ACC112 (cell line): ENCODE data around the gene IL19.

Experiments
- H2AFZ ChIP-seq: fragments of 200-600 bp; sonication (generic); one replicate; pipeline ENCODE4 v1.6.0; 2017; ENCODE audit warnings: antibody characterized with exemption, low read length; ENCODE audit not compliant: unreplicated experiment
- H3K27ac ChIP-seq: fragments of 200-600 bp; sonication (generic); 2 replicates; pipeline ENCODE4 v1.5.1; 2014; ENCODE audit warnings: low read depth, mild to moderate bottlenecking, antibody characterized with exemption, low read length, moderate library complexity
- H3K27me3 ChIP-seq: fragments of 200-600 bp; sonication (generic); 2 replicates; pipeline ENCODE4 v1.6.1; 2014; ENCODE audit warnings: mild to moderate bottlenecking, antibody characterized with exemption, low read length, moderate library complexity, mixed read lengths; ENCODE audit not compliant: insufficient read depth
- H3K36me3 ChIP-seq: fragments of 200-600 bp; sonication (generic); 2 replicates; pipeline ENCODE4 v1.6.1; 2016; ENCODE audit warnings: mild to moderate bottlenecking, antibody characterized with exemption, low read length, moderate library complexity, mixed read lengths; ENCODE audit not compliant: insufficient read depth
- H3K4me1 ChIP-seq: fragments of 200-600 bp; sonication (generic); one replicate; pipeline ENCODE4 v1.6.1; 2016; ENCODE audit warnings: low read length, mixed read lengths; ENCODE audit not compliant: insufficient read depth, unreplicated experiment, control insufficient read depth
- H3K4me3 ChIP-seq: fragments of 200-600 bp; sonication (generic); 2 replicates; pipeline ENCODE4 v1.5.1; 2014; ENCODE audit warnings: mild to moderate bottlenecking, low read depth, low read length
- H3K79me2 ChIP-seq: fragments of 200-600 bp; sonication (generic); one replicate; pipeline ENCODE4 v1.6.0; 2016; ENCODE audit warnings: low read length; ENCODE audit not compliant: control insufficient read depth, unreplicated experiment, insufficient read depth

IL19 gene

DNA sequence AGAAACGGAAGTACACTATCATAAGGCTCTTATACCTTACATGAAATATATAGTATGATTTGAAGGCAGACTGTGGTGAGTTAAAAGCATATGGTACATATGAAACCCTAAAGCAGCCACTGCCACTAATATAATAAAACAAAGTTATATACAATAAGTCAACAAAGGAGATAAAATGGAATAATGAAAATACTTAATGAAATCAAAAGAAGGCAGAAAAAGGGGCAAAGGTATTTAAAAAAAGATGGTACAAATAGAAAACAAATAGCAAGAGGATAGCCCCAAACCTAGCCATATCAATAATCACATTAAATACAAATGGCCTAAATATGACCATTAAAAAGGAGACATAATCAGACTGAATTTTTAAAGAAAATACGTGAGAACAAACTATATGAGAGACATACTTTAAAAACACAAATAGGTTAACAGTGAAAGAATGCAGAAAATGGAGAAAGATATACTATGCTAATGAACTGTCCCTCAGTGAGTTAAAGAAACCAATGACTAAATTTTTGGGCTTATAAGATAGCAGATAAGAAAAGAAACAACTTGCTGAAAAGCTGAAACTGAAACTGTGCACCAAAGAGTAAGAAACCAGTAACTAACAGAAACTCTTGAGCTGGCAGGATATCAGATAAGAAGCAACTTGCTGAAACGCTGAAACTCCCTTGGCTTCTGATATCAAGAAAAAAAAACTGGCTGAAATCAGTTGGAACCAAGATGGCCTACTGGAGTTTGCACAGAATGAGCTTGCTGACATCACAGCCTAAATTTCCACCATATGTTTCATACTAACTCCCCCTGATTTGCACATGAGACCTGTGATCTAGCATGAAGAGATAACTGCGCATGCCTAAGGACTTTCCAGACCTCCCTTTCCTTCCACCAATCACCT is 46.1 kb downstream of the IL19 start:
- H3K27me3 ChIP-seq = 0 out of 2 replicates have a peak, but pooled peaks cover 7% of the 10 kb centered on the region
- no peak overlapping the region for H3K27ac ChIP-seq
- H3K79me2 ChIP-seq = no peaks in the 10 kb centered on the region
- H3K36me3 ChIP-seq = no peaks in the 10 kb centered on the region
- H3K4me1 ChIP-seq = peaks cover 4% of the 10 kb centered on the region
- H2AFZ ChIP-seq = peak overlapping the region; percentile 70
- no peak overlapping the region for H3K4me3 ChIP-seq

DNA sequence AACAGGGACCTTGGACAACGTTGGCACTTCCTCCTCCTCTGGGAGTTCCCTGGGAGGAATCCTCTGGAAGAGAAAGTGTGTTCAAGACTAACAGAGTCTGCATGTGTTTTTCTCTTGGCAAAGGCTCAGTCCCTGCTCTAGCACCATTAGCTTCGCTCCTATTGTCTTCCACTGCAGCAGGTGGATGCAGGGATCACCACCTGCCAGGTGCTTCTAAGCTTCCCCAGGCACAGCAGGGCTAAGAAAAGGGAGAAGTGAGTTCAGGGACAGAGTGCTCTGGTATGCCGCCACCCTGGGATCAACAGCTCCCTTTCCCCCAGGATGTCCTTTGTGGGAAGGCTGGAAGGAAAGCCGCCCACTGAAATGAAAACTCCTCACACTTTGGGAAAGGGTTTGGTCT is 50.9 kb downstream of the IL19 start:
- H3K4me1 ChIP-seq = peaks cover 10% of the 10 kb centered on the region
- H3K27ac ChIP-seq = no peak overlapping the region
- H3K4me3 ChIP-seq = no peak overlapping the region
- H3K36me3 ChIP-seq = no peaks in the 10 kb centered on the region
- H3K27me3 ChIP-seq = no peaks in the 10 kb centered on the region
- no peaks in the 10 kb centered on the region for H3K79me2 ChIP-seq
- no peak overlapping the region for H2AFZ ChIP-seq

DNA sequence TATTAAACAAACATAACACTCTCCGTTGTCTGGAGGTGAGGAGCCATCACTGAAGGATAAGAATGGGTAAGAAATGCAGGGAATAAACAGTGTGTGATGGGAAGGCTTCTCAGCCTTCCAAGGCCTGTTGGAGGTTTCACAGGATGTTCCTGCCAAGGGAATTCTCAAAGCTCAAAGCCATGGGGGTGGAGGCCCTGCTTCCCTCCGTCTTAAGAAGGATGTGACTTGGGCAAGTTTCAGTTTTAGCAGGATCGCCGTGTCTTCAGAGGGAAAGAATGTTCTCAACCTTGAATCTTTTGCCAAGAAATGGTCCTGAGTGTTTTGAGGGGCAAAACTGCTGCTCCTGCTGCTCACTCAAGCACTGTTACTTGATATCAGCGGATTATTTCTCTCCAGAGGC is 53.2 kb downstream of the IL19 start:
- H3K79me2 ChIP-seq = no peaks in the 10 kb centered on the region
- H3K4me1 ChIP-seq = peaks cover 10% of the 10 kb centered on the region
- H3K36me3 ChIP-seq = no peaks in the 10 kb centered on the region
- H3K4me3 ChIP-seq = peak overlapping the region; percentile 30; the same call in 1 of the 2 replicates
- no peaks in the 10 kb centered on the region for H3K27me3 ChIP-seq
- no peak overlapping the region for H3K27ac ChIP-seq
- H2AFZ ChIP-seq = peak overlapping the region; percentile 68

DNA sequence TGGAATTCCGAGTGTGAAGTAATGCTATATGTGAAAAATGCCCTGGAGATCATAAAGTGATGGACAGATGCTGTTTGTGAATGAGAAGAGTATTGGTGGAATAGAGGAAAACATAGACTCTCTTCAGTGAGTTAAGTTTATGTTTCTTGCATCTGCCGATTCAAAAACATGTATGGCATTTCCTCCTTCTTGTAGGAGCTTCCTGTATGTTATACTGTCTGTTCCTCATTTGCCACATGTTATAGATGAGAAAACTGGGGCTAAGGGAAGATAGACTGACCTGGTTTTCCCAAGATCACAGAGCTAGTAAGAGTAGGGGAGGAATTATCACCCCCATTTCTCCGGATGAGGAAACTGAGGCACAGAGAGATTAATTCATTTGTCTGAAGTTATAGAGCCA is 53.8 kb downstream of the IL19 start:
- Histone ChIP-seq H3K79me2 (no peaks in the 10 kb centered on the region), H3K4me1 (peaks cover 10% of the 10 kb centered on the region), H3K36me3 (no peaks in the 10 kb centered on the region), H3K27ac (no peak overlapping the region), H3K4me3 (peak overlapping the region; percentile 30; the same call in 1 of the 2 replicates), H2AFZ (peak overlapping the region; percentile 68), H3K27me3 (peaks cover 3% of the 10 kb centered on the region)

DNA sequence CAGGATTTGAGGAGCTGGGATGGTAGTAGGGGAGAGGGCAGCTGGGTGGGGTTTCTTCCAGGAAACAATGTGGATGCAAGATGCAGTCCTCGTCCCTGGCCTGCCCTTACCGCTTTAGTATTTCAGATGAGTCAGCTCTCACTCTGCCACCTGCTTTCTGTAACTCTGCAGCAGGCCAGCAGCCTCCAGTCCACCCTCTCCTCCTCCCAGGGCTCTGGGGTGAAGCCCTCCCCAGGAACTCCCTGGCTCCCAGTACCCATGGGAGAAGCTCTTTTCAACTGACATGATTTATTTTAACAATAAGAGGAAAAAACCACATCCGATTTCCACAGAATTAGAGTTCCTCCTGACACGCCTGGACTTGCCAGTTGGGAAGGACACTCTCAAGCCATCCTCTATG is 55.8 kb downstream of the IL19 start:
- H3K27ac ChIP-seq = no peak overlapping the region
- peaks cover 18% of the 10 kb centered on the region for H3K27me3 ChIP-seq
- H3K4me3 ChIP-seq = no peak overlapping the region
- H3K79me2 ChIP-seq = no peaks in the 10 kb centered on the region
- peaks cover 10% of the 10 kb centered on the region for H3K4me1 ChIP-seq
- H3K36me3 ChIP-seq = no peaks in the 10 kb centered on the region
- H2AFZ ChIP-seq = no peak overlapping the region

DNA sequence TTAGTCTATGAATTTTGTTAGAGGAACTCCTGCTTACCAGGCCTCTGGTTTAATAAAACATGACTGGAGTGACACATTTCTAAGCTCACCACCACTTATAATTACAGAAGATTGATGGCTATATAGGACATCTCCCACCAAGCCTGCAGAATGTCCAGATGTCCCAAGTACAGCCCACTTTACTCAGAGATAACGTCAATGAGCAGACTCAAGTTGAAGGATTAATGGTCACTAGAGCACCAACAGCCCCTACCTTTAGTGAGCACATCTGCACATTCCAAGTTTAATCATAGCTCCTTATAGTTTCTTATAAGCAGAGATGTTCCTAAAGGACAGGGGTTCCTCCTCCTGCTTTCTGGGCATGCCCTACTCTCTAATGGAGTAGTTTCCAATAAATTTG is 57.5 kb downstream of the IL19 start:
- Histone ChIP-seq H3K79me2 (no peaks in the 10 kb centered on the region), H3K4me1 (peaks cover 10% of the 10 kb centered on the region), H3K36me3 (no peaks in the 10 kb centered on the region), H3K4me3 (no peak overlapping the region), H3K27ac (no peak overlapping the region), H2AFZ (no peak overlapping the region), H3K27me3 (peaks cover 32% of the 10 kb centered on the region)

DNA sequence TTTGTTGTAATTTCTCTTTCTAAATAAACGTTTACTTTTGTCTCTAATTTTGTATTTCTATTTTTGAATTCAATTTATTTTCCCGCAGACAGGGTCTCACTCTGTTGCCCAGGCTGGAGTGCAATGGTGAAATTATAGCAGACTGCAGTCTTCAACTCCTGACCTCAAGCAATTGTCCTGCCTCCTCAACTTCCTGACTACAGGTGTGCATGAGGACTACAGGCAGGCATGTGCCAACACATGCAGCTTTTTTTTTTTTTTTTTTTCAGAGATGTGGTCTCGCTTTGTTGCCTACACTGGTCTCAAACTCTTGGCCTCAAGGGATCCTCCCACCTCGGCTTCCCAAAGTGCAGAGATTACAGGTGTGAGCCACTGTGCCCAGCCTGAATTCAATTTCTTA is 58.2 kb downstream of the IL19 start:
- Histone ChIP-seq H3K36me3 (no peaks in the 10 kb centered on the region), H3K27me3 (peaks cover 37% of the 10 kb centered on the region), H3K4me1 (peaks cover 8% of the 10 kb centered on the region)

DNA sequence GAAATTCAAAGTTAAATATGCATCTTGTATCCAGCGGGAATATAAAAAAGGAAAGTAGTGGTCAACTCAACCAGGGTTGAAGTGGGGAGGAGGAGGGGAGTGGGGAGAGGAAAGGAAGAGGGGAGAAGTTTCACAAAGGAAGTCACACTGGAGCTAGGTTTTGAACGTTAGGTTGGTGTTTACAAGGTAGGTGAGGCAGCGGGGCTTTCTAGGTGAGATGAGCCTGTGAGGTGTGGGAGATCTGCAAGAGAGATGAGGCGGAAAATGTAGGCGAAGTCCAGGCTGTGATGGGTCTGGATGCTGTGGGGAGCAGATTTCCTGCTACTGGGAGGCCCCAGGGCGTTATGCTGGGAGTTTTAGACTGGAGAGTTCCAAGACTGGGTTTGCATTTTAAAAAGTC is 58.7 kb downstream of the IL19 start:
- Histone ChIP-seq H3K27me3 (peaks cover 42% of the 10 kb centered on the region), H3K4me3 (no peak overlapping the region), H3K27ac (no peak overlapping the region), H3K79me2 (no peaks in the 10 kb centered on the region), H3K4me1 (peaks cover 2% of the 10 kb centered on the region), H2AFZ (no peak overlapping the region), H3K36me3 (no peaks in the 10 kb centered on the region)

More for the DNA sequence above, 58.2 kb downstream of the IL19 start:
- no peak overlapping the region for H2AFZ ChIP-seq
- no peak overlapping the region for H3K27ac ChIP-seq
- H3K4me3 ChIP-seq = no peak overlapping the region
- H3K79me2 ChIP-seq = no peaks in the 10 kb centered on the region

DNA sequence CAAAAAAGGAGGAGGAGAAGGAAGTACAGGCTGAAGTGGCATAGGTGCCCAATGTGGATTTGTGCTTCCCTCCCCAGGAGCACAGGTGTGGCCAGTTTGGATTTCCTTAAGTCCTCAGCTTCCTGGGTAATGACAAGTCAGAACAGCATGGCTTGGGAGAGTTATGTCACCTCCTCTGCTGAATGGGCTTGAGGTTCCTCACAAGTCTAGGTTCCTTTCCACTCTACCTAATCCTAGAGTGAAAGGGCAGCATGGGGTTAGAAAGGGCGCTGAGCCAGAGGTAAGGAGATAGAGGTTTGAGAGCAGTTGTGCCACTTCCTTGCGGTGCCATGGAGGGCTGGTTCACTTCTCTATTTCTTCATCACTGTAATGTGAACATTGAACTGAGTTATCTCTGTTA is 59.3 kb downstream of the IL19 start:
- H3K79me2 ChIP-seq = no peaks in the 10 kb centered on the region
- no peak overlapping the region for H3K27ac ChIP-seq
- no peaks in the 10 kb centered on the region for H3K36me3 ChIP-seq
- H2AFZ ChIP-seq = no peak overlapping the region
- no peaks in the 10 kb centered on the region for H3K4me1 ChIP-seq
- peaks cover 47% of the 10 kb centered on the region for H3K27me3 ChIP-seq
- no peak overlapping the region for H3K4me3 ChIP-seq

DNA sequence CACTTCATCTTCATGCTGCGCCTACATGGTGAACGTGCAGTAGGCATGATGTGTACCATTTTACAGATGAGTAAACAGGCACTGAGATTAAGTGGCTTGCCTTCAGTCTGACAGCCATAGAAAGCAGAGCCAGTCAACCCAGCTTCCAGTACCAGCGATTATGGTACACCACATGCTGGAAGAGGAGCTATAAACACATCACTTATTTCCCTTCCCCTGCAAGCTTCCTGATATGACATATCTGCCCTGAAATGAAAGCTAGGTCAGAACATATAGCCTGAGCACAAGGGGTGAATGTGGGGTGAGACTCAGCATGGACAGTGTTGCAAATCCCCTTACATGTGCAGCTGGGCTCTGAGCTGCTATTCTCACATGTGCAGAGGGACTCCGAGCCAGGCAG is 61.1 kb downstream of the IL19 start:
- Histone ChIP-seq H3K4me1 (no peaks in the 10 kb centered on the region), H3K36me3 (no peaks in the 10 kb centered on the region)

DNA sequence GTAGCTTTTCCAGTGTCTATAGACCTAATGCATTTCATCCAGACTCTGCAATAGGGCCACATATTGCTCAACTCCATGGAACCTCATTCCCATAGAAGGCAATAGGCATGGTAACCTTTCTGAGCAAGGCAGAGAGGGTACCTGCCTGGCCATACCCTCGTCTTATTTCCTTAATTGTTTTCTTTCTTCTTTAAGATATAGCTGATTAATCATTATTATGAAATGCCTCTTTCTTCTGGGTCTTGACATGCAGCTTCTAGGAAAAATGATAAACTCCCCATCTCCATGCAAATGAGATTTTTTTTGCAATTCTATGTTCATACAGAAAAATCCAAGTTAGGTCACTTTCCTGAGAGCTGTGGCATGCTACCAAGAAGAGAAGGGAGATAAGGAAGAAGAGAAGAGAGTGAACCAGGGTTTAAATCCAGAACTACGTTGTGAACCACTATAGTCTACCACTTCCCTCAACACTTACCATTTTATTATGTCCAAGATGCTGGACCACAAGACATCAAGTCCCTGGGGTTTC is 61.8 kb downstream of the IL19 start:
- Histone ChIP-seq H3K4me3 (no peak overlapping the region), H3K27me3 (peaks cover 70% of the 10 kb centered on the region), H3K79me2 (no peaks in the 10 kb centered on the region), H3K4me1 (no peaks in the 10 kb centered on the region), H3K36me3 (no peaks in the 10 kb centered on the region), H3K27ac (no peak overlapping the region), H2AFZ (no peak overlapping the region)

More for the DNA sequence above, 61.1 kb downstream of the IL19 start:
- Histone ChIP-seq H3K4me3 (no peak overlapping the region), H3K27me3 (peaks cover 62% of the 10 kb centered on the region), H3K27ac (no peak overlapping the region), H2AFZ (no peak overlapping the region), H3K79me2 (no peaks in the 10 kb centered on the region)
